Caco-2 (cell line): Measurements from ENCODE around the gene SLC3A2. TPM values are rescaled to one million over a fixed set of nuclear protein-coding genes. Genes with fewer than 3 reads are reported as not detected.
A peak's percentile ranks its signal among the peaks of the same experiment; 100 is the strongest.
"Not testable (repeated sequence)": the region's sequence is repeated elsewhere in the genome, so short reads cannot be mapped to it uniquely, and the experiment has no call there.

ENCODE experiments used
- BruUV-seq: library from RNA; stranded (reverse); fragments of 400-500 nt; replicated peaks from 2 replicates; lab custom pipeline; 2021; lab: Mats Ljungman, UMichigan
- CTCF ChIA-PET: fragments of 300-600 bp; sonication (Branson Sonifier 250); formaldehyde crosslinking; loops from one replicate; lab custom pipeline; 2022; ENCODE audit warnings: antibody characterized with exemption; lab: Charles Lee
- POLR2A ChIA-PET: fragments of 300-600 bp; sonication (Branson Sonifier 250); formaldehyde crosslinking; loops from one replicate; lab custom pipeline; 2022; ENCODE audit warnings: antibody characterized with exemption; lab: Charles Lee
- DNase-seq, 2 experiments: peaks; one replicate each; pipeline versions ENCODE4 v3.0.0 to v3.0.0-alpha.2; 2020 to 2022
- H3K27me3 ChIP-seq: replicated peaks from 2 replicates; pipeline ENCODE4 v1.6.0; 2011; ENCODE audit warnings: low read length; ENCODE audit not compliant: control insufficient read depth, insufficient read depth
- H3K36me3 ChIP-seq: 2 replicates; pipeline ENCODE4 v1.5.1; 2011; ENCODE audit warnings: low read length; ENCODE audit not compliant: control insufficient read depth, insufficient read depth
- H3K4me1 ChIP-seq: fragments of 250-450 bp; sonication (Bioruptor Pico); 2 replicates; pipeline ENCODE4 v1.5.1; 2020; ENCODE audit warnings: mild to moderate bottlenecking
- H3K4me3 ChIP-seq: 2 replicates; pipeline ENCODE4 v1.5.1; 2011; ENCODE audit warnings: low read depth, mild to moderate bottlenecking, control low read depth, low read length
- H3K9me3 ChIP-seq: fragments of 250-450 bp; sonication (Bioruptor Pico); 2 replicates; pipeline ENCODE4 v1.5.1; 2020; ENCODE audit warnings: mild to moderate bottlenecking, moderate library complexity
- H3K27ac Mint-ChIP-seq: one replicate; pipeline ENCODE4 v1.8.0; 2022; ENCODE audit warnings: mixed read lengths; ENCODE audit not compliant: unreplicated experiment
- H3K27me3 Mint-ChIP-seq: one replicate; pipeline ENCODE4 v1.8.0; 2022; ENCODE audit warnings: mixed read lengths; ENCODE audit not compliant: insufficient read depth, unreplicated experiment
- H3K36me3 Mint-ChIP-seq: one replicate; pipeline ENCODE4 v1.8.0; 2022; ENCODE audit warnings: mild to moderate bottlenecking, mixed read lengths; ENCODE audit not compliant: insufficient read depth, unreplicated experiment
- H3K4me1 Mint-ChIP-seq: one replicate; pipeline ENCODE4 v1.8.0; 2022; ENCODE audit warnings: low read depth, mixed read lengths; ENCODE audit not compliant: unreplicated experiment
- H3K4me3 Mint-ChIP-seq: one replicate; pipeline ENCODE4 v1.8.0; 2022; ENCODE audit warnings: mild to moderate bottlenecking, moderate library complexity, mixed read lengths; ENCODE audit not compliant: unreplicated experiment
- H3K9me3 Mint-ChIP-seq: one replicate; pipeline ENCODE4 v1.8.0; 2022; ENCODE audit warnings: mixed read lengths; ENCODE audit not compliant: unreplicated experiment
- intact Hi-C: fragments of 100-400 bp; cut with micrococcal nuclease; formaldehyde crosslinking; loops from one replicate; pipeline ENCODE4 v1.10.0; 2022; ENCODE audit not compliant: unreplicated experiment
- total RNA-seq: library from RNA; stranded (reverse); gene quantifications from 2 replicates; pipeline ENCODE4 v1.2.3, GENCODE V29; 2022
- TF ChIP-seq, protein P1 (sequence below), 2 experiments: fragments of 200-600 bp in 1 of 2; IDR thresholded peaks; 1 replicate in 1 of 2; 2 replicates in 1 of 2; pipeline versions ENCODE4 v1.5.1 to v1.8.0; 2011 to 2022; ENCODE audit warnings: antibody characterized with exemption in 1 of 2, control low read depth in 1 of 2, inconsistent platforms in 1 of 2, low read depth in 1 of 2, low read length in 1 of 2, mild to moderate bottlenecking in 1 of 2, moderate library complexity in 1 of 2; ENCODE audit not compliant: insufficient read depth in 1 of 2, severe bottlenecking in 1 of 2, unreplicated experiment in 1 of 2

The SLC3A2 gene
- total RNA-seq, 1 experiment from 2014 or later = 879 TPM

DNA sequence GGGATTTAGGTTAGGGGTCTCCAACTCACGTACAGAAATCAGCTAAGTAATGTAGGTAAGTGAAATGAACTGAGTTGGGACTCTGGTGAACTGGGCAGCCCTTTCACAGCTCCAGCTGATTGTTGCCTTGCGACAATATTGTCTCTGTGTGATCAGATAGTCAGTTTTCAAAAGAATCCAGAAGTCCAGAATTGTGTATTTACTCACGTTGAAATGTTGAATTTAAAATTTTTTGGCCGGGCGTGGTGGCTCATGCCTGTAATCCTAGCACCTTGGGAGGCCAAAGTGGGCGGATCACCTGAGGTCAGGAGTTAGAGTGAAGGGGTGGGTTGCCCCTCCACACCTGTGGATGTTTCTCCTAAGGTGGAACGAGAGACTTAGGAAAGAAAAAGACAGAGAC lies 22.5 kb upstream of the SLC3A2 start:
- POLR2A ChIA-PET = interaction anchor here (0.6 to 4.0 kb wide), 7 partner anchors 15 to 131 kb away, joined by 3 to 32 read pairs (median 6); partner anchors contain the start of genes HNRNPUL2 and STX5
- CTCF ChIA-PET = interaction anchor here (0.7 to 0.9 kb wide), 2 partner anchors 72 to 104 kb away, joined by 4 to 5 read pairs; partner anchors contain the start of gene ZBTB3
- Mint-ChIP-seq H3K4me1 (peaks cover 42% of the 10 kb centered on the region), H3K36me3 (peaks cover 86% of the 10 kb centered on the region), H3K27ac (peak overlapping the region; percentile 85), H3K27me3 (no peaks in the 10 kb centered on the region), H3K9me3 (no peaks in the 10 kb centered on the region), H3K4me3 (peak overlapping the region; percentile 77)
- DNase-seq = peak; percentile 56 to 71
- intact Hi-C loops = loop anchor here (10.0 kb wide), 1 partner anchor 133 kb away; the partner anchor contains the start of genes HNRNPUL2 and TTC9C
- Histone ChIP-seq H3K4me3 (peak overlapping the region; percentile 92; the same call in 1 of the 2 replicates), H3K36me3 (peaks cover 8% of the 10 kb centered on the region), H3K4me1 (peaks cover 40% of the 10 kb centered on the region), H3K27me3 (no peaks in the 10 kb centered on the region), H3K9me3 (no peaks in the 10 kb centered on the region)
- no TSS peak for BruUV-seq
- TF ChIP-seq, protein P1, sequence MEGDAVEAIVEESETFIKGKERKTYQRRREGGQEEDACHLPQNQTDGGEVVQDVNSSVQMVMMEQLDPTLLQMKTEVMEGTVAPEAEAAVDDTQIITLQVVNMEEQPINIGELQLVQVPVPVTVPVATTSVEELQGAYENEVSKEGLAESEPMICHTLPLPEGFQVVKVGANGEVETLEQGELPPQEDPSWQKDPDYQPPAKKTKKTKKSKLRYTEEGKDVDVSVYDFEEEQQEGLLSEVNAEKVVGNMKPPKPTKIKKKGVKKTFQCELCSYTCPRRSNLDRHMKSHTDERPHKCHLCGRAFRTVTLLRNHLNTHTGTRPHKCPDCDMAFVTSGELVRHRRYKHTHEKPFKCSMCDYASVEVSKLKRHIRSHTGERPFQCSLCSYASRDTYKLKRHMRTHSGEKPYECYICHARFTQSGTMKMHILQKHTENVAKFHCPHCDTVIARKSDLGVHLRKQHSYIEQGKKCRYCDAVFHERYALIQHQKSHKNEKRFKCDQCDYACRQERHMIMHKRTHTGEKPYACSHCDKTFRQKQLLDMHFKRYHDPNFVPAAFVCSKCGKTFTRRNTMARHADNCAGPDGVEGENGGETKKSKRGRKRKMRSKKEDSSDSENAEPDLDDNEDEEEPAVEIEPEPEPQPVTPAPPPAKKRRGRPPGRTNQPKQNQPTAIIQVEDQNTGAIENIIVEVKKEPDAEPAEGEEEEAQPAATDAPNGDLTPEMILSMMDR (IDR thresholded peaks at IDR 0.05; ENCODE audit: insufficient read depth in 1 of 2, low read depth in 1 of 2, low read length in 1 of 2, severe bottlenecking in 1 of 2, unreplicated experiment in 1 of 2) = no peak

DNA sequence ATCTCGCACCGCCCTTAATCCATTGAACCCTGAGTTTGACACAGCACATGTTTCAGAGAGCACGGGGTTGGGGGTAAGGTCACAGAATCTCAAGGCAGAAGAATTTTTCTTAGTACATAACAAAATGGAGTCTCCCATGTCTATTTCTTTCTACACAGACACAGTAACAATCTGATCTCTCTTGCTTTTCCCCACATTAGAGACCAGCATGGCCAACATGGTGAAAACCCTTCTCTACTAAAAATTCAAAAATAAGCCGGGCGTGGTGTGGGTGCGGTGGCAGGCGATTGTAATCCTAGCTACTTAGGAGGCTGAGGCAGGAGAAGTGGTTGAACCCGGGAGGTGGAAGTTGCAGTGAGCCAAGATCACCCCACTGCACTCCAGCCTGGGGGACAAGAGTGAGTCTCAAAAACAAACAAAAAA lies 21.4 kb upstream of the SLC3A2 start:
- H3K27me3 ChIP-seq, H3K9me3 Mint-ChIP-seq, H3K27me3 Mint-ChIP-seq, H3K36me3 ChIP-seq, H3K4me3 ChIP-seq, DNase-seq, POLR2A ChIA-PET, BruUV-seq, CTCF ChIA-PET, H3K9me3 ChIP-seq: not testable (repeated sequence)
- intact Hi-C loops = loop anchor here (10.0 kb wide), 1 partner anchor 134 kb away; the partner anchor contains the start of genes HNRNPUL2 and TTC9C
- H3K4me3 Mint-ChIP-seq = peak overlapping the region; percentile 42
- peaks cover 42% of the 10 kb centered on the region for H3K4me1 Mint-ChIP-seq
- H3K4me1 ChIP-seq = peaks cover 29% of the 10 kb centered on the region
- H3K36me3 Mint-ChIP-seq = peaks cover 83% of the 10 kb centered on the region
- H3K27ac Mint-ChIP-seq = peak overlapping the region; percentile 51

DNA sequence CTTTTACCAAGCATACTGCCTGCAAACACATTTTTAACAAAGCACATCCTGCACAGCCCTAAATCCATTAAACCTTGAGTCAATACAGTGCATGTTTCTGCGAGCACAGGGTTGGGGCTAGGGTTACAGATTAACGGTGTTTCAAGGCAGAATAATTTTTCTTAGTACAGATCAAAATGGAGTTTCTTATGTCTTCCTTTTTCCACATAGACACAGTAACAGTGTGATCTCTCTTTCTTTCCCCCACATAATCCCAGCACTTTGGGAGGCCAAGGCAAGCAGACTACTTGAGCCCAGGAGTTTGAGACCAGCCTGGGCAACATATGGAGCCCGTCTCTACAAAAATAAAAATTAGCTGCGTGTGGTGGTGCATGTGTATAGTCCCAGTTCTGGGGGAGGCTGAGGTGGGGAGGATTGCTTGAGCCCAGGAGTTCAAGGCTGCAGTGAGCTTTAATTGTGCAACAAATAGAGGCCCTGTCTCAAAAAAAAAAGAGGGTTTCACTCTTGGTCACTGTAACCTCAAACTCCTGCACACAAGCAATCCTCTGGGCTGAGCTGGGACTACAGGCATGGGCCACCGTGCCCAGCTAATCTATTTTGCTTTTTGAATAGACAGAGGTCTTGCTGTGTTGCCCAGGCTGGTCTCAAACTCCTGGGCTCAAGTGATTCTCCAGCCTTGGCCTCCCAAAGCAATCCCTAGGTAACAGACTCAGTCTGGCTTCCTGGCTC lies 19.7 kb upstream of the SLC3A2 start:
- POLR2A ChIA-PET = interaction anchor here (1.9 kb wide), 1 partner anchor 20 kb away, joined by 14 read pairs; no protein-coding TSS in a partner anchor
- Histone ChIP-seq H3K36me3 (no peaks in the 10 kb centered on the region; the same call in 1 of the 2 replicates), H3K4me3 (no peak overlapping the region), H3K9me3 (no peaks in the 10 kb centered on the region), H3K4me1 (peaks cover 29% of the 10 kb centered on the region), H3K27me3 (no peaks in the 10 kb centered on the region)
- TF ChIP-seq, protein P1 (IDR thresholded peaks at IDR 0.05; ENCODE audit: insufficient read depth in 1 of 2, low read depth in 1 of 2, low read length in 1 of 2, severe bottlenecking in 1 of 2, unreplicated experiment in 1 of 2) = no peak
- Mint-ChIP-seq H3K36me3 (peaks cover 74% of the 10 kb centered on the region), H3K4me3 (peak overlapping the region; percentile 42), H3K9me3 (no peaks in the 10 kb centered on the region), H3K27me3 (no peaks in the 10 kb centered on the region), H3K27ac (peak overlapping the region; percentile 51), H3K4me1 (peaks cover 47% of the 10 kb centered on the region)
- CTCF ChIA-PET = interaction anchor here (1.1 to 1.3 kb wide), 3 partner anchors 20 to 75 kb away, joined by 3 to 6 read pairs (median 4); no protein-coding TSS in a partner anchor
- no TSS peak for BruUV-seq
- no peak for DNase-seq
- intact Hi-C loops = no loop called here

DNA sequence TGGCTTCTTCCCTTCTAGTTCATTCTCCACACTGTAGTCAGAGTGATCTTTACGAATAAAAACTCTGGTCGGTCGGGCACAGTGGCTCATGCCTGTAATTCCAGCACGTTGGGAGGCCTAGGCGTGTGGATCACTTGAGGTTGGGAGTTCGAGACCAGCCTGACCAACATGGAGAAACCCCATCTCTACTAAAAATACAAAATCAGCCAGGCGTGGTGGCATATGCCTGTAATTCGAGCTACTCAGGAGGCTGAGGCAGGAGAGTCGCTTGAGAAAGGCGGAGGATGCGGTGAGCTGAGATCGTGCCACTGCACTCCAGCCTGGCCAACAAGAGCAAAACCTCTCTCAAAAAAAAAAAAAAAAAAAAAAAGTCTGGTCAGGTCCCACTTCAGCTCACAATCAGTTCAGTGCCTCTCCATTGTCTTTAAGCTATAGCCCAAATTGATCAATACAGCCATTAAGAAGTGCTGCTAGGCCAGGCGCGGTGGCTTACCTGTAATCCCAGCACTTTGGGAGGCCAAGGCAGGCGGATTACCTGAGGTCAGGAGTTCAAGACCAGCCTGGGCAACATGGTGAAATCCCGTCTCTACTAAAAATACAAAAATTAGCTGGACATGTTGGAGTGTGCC lies 19.0 kb upstream of the SLC3A2 start:
- POLR2A ChIA-PET = interaction anchor here (0.6 to 1.9 kb wide), 2 partner anchors 12 to 20 kb away, joined by 4 to 14 read pairs; no protein-coding TSS in a partner anchor
- H3K4me3 Mint-ChIP-seq, H3K27me3 ChIP-seq, H3K4me3 ChIP-seq, BruUV-seq, H3K27ac Mint-ChIP-seq, H3K9me3 Mint-ChIP-seq, DNase-seq, H3K36me3 ChIP-seq, H3K27me3 Mint-ChIP-seq, H3K9me3 ChIP-seq: not testable (repeated sequence)
- H3K4me1 ChIP-seq = peaks cover 29% of the 10 kb centered on the region
- CTCF ChIA-PET = interaction anchor here (0.6 to 1.3 kb wide), 5 partner anchors 20 to 1232 kb away, joined by 3 to 6 read pairs (median 3); no protein-coding TSS in a partner anchor
- intact Hi-C loops = loop anchor here (1.0 to 2.0 kb wide), 4 partner anchors 19 to 75 kb away; partner anchors contain the start of genes NXF1 and TMEM223
- Mint-ChIP-seq H3K4me1 (peaks cover 47% of the 10 kb centered on the region), H3K36me3 (peaks cover 76% of the 10 kb centered on the region)
